HEK293 (cell line): Measurements from ENCODE around the gene GCNT1.

ENCODE experiments used
- CTCF ChIA-PET: fragments of 350-600 bp; formaldehyde crosslinking; extraction: SDS; loops from one replicate; lab custom pipeline; 2021; ENCODE audit warnings: antibody characterized with exemption; lab: Yijun Ruan, JAX
- POLR2A ChIA-PET: fragments of 300-600 bp; formaldehyde crosslinking; extraction: SDS; loops from one replicate; lab custom pipeline; 2020; ENCODE audit warnings: antibody characterized with exemption, inconsistent platforms; lab: Yijun Ruan, JAX
- H3K27ac ChIP-seq: fragments of 200-500 bp; sonication (Bioruptor generic); 2 replicates; pipeline ENCODE4 v1.5.1; 2014; ENCODE audit warnings: low read depth, low read length, control low read depth, inconsistent platforms; ENCODE audit errors: extremely low read depth
- H3K36me3 ChIP-seq, 2 experiments: fragments of 200-500 bp in 1 of 2; sonication (Bioruptor generic) in 1 of 2; 1 replicate in 1 of 2; 2 replicates in 1 of 2; pipeline ENCODE4 v1.5.1; 2014 to 2017; ENCODE audit warnings: inconsistent platforms in 2 of 2, low read length in 2 of 2; ENCODE audit not compliant: control insufficient read depth in 2 of 2, insufficient read depth in 1 of 2
- H3K4me1 ChIP-seq: fragments of 200-500 bp; sonication (Bioruptor generic); 2 replicates; pipeline ENCODE4 v1.5.1; 2014; ENCODE audit warnings: mild to moderate bottlenecking, low read length, inconsistent platforms; ENCODE audit not compliant: control insufficient read depth, insufficient read depth
- H3K4me3 ChIP-seq: 2 replicates; pipeline ENCODE4 v1.5.1; 2011; ENCODE audit warnings: low read depth, mild to moderate bottlenecking, control low read depth, low read length, moderate library complexity
- H3K9me3 ChIP-seq: fragments of 200-500 bp; sonication (Bioruptor generic); 2 replicates; pipeline ENCODE4 v1.5.1; 2014; ENCODE audit warnings: low read depth, low read length, inconsistent platforms; ENCODE audit not compliant: control insufficient read depth, insufficient read depth
- EGR2 ChIP-seq: fragments of 450-650 bp; formaldehyde crosslinking; IDR thresholded peaks from 2 replicates; pipeline ENCODE4 v1.5.1; 2016; ENCODE audit warnings: low read depth, missing biosample characterization, missing genetic modification characterization
- FEZF1 ChIP-seq: fragments of 450-650 bp; formaldehyde crosslinking; IDR thresholded peaks from 2 replicates; pipeline ENCODE4 v1.5.1; 2016; ENCODE audit warnings: missing biosample characterization, missing genetic modification characterization
- KLF7 ChIP-seq: fragments of 450-650 bp; formaldehyde crosslinking; IDR thresholded peaks from 2 replicates; pipeline ENCODE4 v1.5.1; 2016; ENCODE audit warnings: missing biosample characterization, missing genetic modification characterization, borderline replicate concordance
- OSR2 ChIP-seq: fragments of 450-650 bp; formaldehyde crosslinking; IDR thresholded peaks from 2 replicates; pipeline ENCODE4 v1.5.1; 2016; ENCODE audit warnings: missing biosample characterization, missing genetic modification characterization
- PRDM1 ChIP-seq: fragments of 450-650 bp; formaldehyde crosslinking; IDR thresholded peaks from 2 replicates; pipeline ENCODE4; 2016; ENCODE audit warnings: missing biosample characterization, missing genetic modification characterization
- WT1 ChIP-seq: fragments of 450-650 bp; formaldehyde crosslinking; IDR thresholded peaks from 2 replicates; pipeline ENCODE4 v1.5.1; 2016; ENCODE audit warnings: missing biosample characterization, missing genetic modification characterization
- YY1 ChIP-seq: fragments of 450-650 bp; formaldehyde crosslinking; IDR thresholded peaks from 2 replicates; pipeline ENCODE4 v1.5.1; 2018; ENCODE audit warnings: missing biosample characterization, missing genetic modification characterization
- ZNF114 ChIP-seq: fragments of 450-650 bp; formaldehyde crosslinking; IDR thresholded peaks from 2 replicates; pipeline ENCODE4 v1.5.0; 2017; ENCODE audit warnings: missing biosample characterization, missing genetic modification characterization
- ZNF341 ChIP-seq: fragments of 450-650 bp; formaldehyde crosslinking; IDR thresholded peaks from 2 replicates; pipeline ENCODE4; 2016; ENCODE audit warnings: low read depth, missing biosample characterization, missing genetic modification characterization
- ZNF391 ChIP-seq: fragments of 450-650 bp; formaldehyde crosslinking; IDR thresholded peaks from 2 replicates; pipeline ENCODE4 v1.5.1; 2016; ENCODE audit warnings: low read depth, missing biosample characterization, missing genetic modification characterization, borderline replicate concordance
- ZNF843 ChIP-seq: fragments of 450-650 bp; formaldehyde crosslinking; IDR thresholded peaks from 2 replicates; pipeline ENCODE4 v1.5.1; 2016; ENCODE audit warnings: missing biosample characterization, missing genetic modification characterization
- ZSCAN23 ChIP-seq: fragments of 450-650 bp; formaldehyde crosslinking; IDR thresholded peaks from 2 replicates; pipeline ENCODE4 v1.5.1; 2016; ENCODE audit warnings: missing biosample characterization, missing genetic modification characterization
- ZXDB ChIP-seq: fragments of 450-650 bp; formaldehyde crosslinking; IDR thresholded peaks from 2 replicates; pipeline ENCODE4 v1.5.1; 2016; ENCODE audit warnings: missing biosample characterization, missing genetic modification characterization
- TF ChIP-seq, protein P1 (sequence below): fragments of 450-650 bp; formaldehyde crosslinking; IDR thresholded peaks from 2 replicates; pipeline ENCODE4 v1.5.1; 2017; ENCODE audit warnings: missing biosample characterization, missing genetic modification characterization
- TF ChIP-seq, protein P2 (sequence below): fragments of 450-650 bp; formaldehyde crosslinking; IDR thresholded peaks from 2 replicates; pipeline ENCODE4 v1.5.1; 2017; ENCODE audit warnings: missing biosample characterization, missing genetic modification characterization
- TF ChIP-seq, protein P3 (sequence below): fragments of 450-650 bp; IDR thresholded peaks from 2 replicates; pipeline ENCODE4 v1.5.1; 2018; ENCODE audit warnings: missing biosample characterization, mild to moderate bottlenecking, missing genetic modification characterization
- TF ChIP-seq, protein P4 (sequence below): fragments of 450-650 bp; formaldehyde crosslinking; IDR thresholded peaks from 2 replicates; pipeline ENCODE4 v1.5.1; 2016; ENCODE audit warnings: missing biosample characterization, missing genetic modification characterization
- TF ChIP-seq, protein P5 (sequence below): IDR thresholded peaks from 2 replicates; pipeline ENCODE4 v1.6.1; 2011; ENCODE audit warnings: mild to moderate bottlenecking, low read depth, low read length, borderline replicate concordance

Gene GCNT1

DNA sequence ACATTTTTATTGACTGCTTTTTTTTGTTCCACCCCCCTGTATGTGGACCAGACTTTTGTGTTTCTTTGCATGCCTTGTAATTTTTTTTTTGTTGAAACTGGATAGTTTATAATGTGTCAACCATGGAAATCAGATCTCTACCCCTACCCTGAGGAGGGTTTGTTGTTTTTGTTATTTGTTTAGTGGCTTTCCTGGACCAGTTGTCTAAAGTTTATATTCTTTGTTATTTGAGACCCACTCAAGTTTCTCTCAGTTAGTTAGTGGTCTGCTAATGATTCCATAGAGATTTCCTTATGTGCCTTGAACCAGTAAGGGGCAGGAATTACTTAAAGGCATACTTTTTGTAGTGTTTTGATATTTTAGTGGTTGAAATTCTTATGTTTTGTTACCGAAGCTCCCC, 41.1 kb downstream of the GCNT1 start:
- no peaks in the 10 kb centered on the region for H3K9me3 ChIP-seq
- H3K4me3 ChIP-seq: no peak overlapping the region
- peaks cover 0 to 16% of the 10 kb centered on the region in 2 experiments; a peak in 1 of 3 replicates for H3K36me3 ChIP-seq
- peaks cover 5% of the 10 kb centered on the region for H3K4me1 ChIP-seq
- POLR2A ChIA-PET: no interaction called here
- H3K27ac ChIP-seq: no peak overlapping the region; the same call in 1 of the 2 replicates
- CTCF ChIA-PET: interaction anchor here (0.7 kb wide), 1 partner anchor 91 kb away, joined by 3 read pairs; no protein-coding TSS in a partner anchor
- TF ChIP-seq PRDM1: no peak
- TF ChIP-seq, protein P1, sequence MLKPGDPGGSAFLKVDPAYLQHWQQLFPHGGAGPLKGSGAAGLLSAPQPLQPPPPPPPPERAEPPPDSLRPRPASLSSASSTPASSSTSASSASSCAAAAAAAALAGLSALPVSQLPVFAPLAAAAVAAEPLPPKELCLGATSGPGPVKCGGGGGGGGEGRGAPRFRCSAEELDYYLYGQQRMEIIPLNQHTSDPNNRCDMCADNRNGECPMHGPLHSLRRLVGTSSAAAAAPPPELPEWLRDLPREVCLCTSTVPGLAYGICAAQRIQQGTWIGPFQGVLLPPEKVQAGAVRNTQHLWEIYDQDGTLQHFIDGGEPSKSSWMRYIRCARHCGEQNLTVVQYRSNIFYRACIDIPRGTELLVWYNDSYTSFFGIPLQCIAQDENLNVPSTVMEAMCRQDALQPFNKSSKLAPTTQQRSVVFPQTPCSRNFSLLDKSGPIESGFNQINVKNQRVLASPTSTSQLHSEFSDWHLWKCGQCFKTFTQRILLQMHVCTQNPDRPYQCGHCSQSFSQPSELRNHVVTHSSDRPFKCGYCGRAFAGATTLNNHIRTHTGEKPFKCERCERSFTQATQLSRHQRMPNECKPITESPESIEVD (tag by site-specific recombination): peak; percentile 69
- no peak for TF ChIP-seq ZNF391 (tag by site-specific recombination)
- TF ChIP-seq ZSCAN23: no peak
- peak; percentile 67 for TF ChIP-seq WT1 (tag by site-specific recombination)
- 0 out of 2 replicates have a peak, but pooled peaks have one; percentile 39 for TF ChIP-seq ZNF843 (tag by site-specific recombination)
- TF ChIP-seq FEZF1 (tag by site-specific recombination): peak; percentile 35; the same call in 1 of the 2 replicates
- TF ChIP-seq ZXDB (tag by site-specific recombination): 0 out of 2 replicates have a peak, but pooled peaks have one; percentile 24
- TF ChIP-seq, protein P2, sequence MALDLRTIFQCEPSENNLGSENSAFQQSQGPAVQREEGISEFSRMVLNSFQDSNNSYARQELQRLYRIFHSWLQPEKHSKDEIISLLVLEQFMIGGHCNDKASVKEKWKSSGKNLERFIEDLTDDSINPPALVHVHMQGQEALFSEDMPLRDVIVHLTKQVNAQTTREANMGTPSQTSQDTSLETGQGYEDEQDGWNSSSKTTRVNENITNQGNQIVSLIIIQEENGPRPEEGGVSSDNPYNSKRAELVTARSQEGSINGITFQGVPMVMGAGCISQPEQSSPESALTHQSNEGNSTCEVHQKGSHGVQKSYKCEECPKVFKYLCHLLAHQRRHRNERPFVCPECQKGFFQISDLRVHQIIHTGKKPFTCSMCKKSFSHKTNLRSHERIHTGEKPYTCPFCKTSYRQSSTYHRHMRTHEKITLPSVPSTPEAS (tag by site-specific recombination): no peak
- no peak for TF ChIP-seq EGR2 (tag by site-specific recombination)
- TF ChIP-seq ZNF114: no peak
- TF ChIP-seq OSR2 (tag by site-specific recombination): 0 out of 2 replicates have a peak, but pooled peaks have one; percentile 33
- TF ChIP-seq, protein P3, sequence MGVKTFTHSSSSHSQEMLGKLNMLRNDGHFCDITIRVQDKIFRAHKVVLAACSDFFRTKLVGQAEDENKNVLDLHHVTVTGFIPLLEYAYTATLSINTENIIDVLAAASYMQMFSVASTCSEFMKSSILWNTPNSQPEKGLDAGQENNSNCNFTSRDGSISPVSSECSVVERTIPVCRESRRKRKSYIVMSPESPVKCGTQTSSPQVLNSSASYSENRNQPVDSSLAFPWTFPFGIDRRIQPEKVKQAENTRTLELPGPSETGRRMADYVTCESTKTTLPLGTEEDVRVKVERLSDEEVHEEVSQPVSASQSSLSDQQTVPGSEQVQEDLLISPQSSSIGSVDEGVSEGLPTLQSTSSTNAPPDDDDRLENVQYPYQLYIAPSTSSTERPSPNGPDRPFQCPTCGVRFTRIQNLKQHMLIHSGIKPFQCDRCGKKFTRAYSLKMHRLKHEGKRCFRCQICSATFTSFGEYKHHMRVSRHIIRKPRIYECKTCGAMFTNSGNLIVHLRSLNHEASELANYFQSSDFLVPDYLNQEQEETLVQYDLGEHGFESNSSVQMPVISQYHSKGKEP (tag by site-specific recombination): no peak
- no peak for TF ChIP-seq ZNF341 (tag by site-specific recombination)
- no peak for TF ChIP-seq KLF7 (tag by site-specific recombination)
- TF ChIP-seq, protein P4, sequence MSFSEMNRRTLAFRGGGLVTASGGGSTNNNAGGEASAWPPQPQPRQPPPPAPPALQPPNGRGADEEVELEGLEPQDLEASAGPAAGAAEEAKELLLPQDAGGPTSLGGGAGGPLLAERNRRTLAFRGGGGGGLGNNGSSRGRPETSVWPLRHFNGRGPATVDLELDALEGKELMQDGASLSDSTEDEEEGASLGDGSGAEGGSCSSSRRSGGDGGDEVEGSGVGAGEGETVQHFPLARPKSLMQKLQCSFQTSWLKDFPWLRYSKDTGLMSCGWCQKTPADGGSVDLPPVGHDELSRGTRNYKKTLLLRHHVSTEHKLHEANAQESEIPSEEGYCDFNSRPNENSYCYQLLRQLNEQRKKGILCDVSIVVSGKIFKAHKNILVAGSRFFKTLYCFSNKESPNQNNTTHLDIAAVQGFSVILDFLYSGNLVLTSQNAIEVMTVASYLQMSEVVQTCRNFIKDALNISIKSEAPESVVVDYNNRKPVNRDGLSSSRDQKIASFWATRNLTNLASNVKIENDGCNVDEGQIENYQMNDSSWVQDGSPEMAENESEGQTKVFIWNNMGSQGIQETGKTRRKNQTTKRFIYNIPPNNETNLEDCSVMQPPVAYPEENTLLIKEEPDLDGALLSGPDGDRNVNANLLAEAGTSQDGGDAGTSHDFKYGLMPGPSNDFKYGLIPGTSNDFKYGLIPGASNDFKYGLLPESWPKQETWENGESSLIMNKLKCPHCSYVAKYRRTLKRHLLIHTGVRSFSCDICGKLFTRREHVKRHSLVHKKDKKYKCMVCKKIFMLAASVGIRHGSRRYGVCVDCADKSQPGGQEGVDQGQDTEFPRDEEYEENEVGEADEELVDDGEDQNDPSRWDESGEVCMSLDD (tag by site-specific recombination): no peak
- TF ChIP-seq, protein P5, sequence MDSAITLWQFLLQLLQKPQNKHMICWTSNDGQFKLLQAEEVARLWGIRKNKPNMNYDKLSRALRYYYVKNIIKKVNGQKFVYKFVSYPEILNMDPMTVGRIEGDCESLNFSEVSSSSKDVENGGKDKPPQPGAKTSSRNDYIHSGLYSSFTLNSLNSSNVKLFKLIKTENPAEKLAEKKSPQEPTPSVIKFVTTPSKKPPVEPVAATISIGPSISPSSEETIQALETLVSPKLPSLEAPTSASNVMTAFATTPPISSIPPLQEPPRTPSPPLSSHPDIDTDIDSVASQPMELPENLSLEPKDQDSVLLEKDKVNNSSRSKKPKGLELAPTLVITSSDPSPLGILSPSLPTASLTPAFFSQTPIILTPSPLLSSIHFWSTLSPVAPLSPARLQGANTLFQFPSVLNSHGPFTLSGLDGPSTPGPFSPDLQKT: no peak
- TF ChIP-seq YY1 (tag by site-specific recombination): no peak
